ENCODE measurements around the gene ACSBG1. TPM values are rescaled to one million over a fixed set of nuclear protein-coding genes. Genes with fewer than 3 reads are reported as not detected.

Gene ACSBG1
- total and polyA plus RNA-seq, 7 donors, result 0.23 to 3.9 (median 1.3) TPM

- WGBS, 2 donors, result 88 to 93% methylated on average over 10 of the region's 10 CpGs
Observed at GRCh38 chr15:78212008-78212407, 22.4 kb downstream of the ACSBG1 start.

GRCh38 chr15:78211189-78211921 is 23.0 kb downstream of the ACSBG1 start:
- Histone ChIP-seq H3K27ac (peak overlapping the region in 3 of 4 donors; percentile 49 to 65 (median 64)), H3K4me3 (no peak overlapping the region), H3K27me3 (no peaks in the 10 kb centered on the region), H3K36me3 (no peaks in the 10 kb centered on the region), H3K4me1 (peaks cover 0 to 59% (median 46%) of the 10 kb centered on the region in 4 donors), H3K9me3 (no peaks in the 10 kb centered on the region)
- intact Hi-C loops (cut with DNase I), result no loop called here
- 55 to 81% methylated on average over 12 of the region's 12 CpGs for WGBS, 2 donors
- no peak for DNase-seq
- no peak for TF ChIP-seq POLR2A (IDR thresholded peaks at IDR 0.05)
- no peak for TF ChIP-seq POLR2AphosphoS5 (IDR thresholded peaks at IDR 0.05)
- no peak for TF ChIP-seq CTCF (IDR thresholded peaks at IDR 0.05)
- TF ChIP-seq EP300 (IDR thresholded peaks at IDR 0.05), result no peak

More at GRCh38 chr15:78212008-78212407, 22.4 kb downstream of the ACSBG1 start:
- Histone ChIP-seq H3K36me3 (no peaks in the 10 kb centered on the region), H3K4me1 (peaks cover 0 to 65% (median 51%) of the 10 kb centered on the region in 4 donors), H3K4me3 (no peak overlapping the region), H3K9me3 (no peaks in the 10 kb centered on the region), H3K27ac (peak overlapping the region in 3 of 4 donors; percentile 49 to 64 (median 52)), H3K27me3 (no peaks in the 10 kb centered on the region)
- DNase-seq, result no peak
- TF ChIP-seq CTCF (IDR thresholded peaks at IDR 0.05) (no peak), POLR2AphosphoS5 (IDR thresholded peaks at IDR 0.05) (no peak), POLR2A (IDR thresholded peaks at IDR 0.05) (no peak), EP300 (IDR thresholded peaks at IDR 0.05) (no peak)
- intact Hi-C loops (cut with DNase I), result no loop called here

- Histone ChIP-seq H3K36me3 (no peaks in the 10 kb centered on the region), H3K9me3 (no peaks in the 10 kb centered on the region), H3K27me3 (no peaks in the 10 kb centered on the region), H3K27ac (peak overlapping the region; percentile 14 to 65 (median 56)), H3K4me1 (peaks cover 0 to 50% (median 39%) of the 10 kb centered on the region in 4 donors), H3K4me3 (no peak overlapping the region)
- no peak for TF ChIP-seq POLR2A (IDR thresholded peaks at IDR 0.05)
- TF ChIP-seq EP300 (IDR thresholded peaks at IDR 0.05), result no peak
- no peak for TF ChIP-seq POLR2AphosphoS5 (IDR thresholded peaks at IDR 0.05)
- TF ChIP-seq CTCF (IDR thresholded peaks at IDR 0.05), result no peak
- WGBS, 2 donors, result 18 to 50% methylated on average over 5 of the region's 5 CpGs
- intact Hi-C loops (cut with DNase I), result no loop called here
- no peak for DNase-seq
Observed at GRCh38 chr15:78210349-78210717, 24.0 kb downstream of the ACSBG1 start.

- Histone ChIP-seq H3K36me3 (no peaks in the 10 kb centered on the region), H3K4me1 (peaks cover 0 to 47% (median 38%) of the 10 kb centered on the region in 4 donors), H3K4me3 (no peak overlapping the region), H3K9me3 (no peaks in the 10 kb centered on the region), H3K27ac (peak overlapping the region; percentile 14 to 65 (median 56)), H3K27me3 (no peaks in the 10 kb centered on the region)
- intact Hi-C loops (cut with DNase I), result no loop called here
- 42 to 60% methylated on average over 9 of the region's 9 CpGs for WGBS, 2 donors
- peak; percentile 92 for DNase-seq
- TF ChIP-seq CTCF (IDR thresholded peaks at IDR 0.05) (no peak), EP300 (IDR thresholded peaks at IDR 0.05) (no peak), POLR2AphosphoS5 (IDR thresholded peaks at IDR 0.05) (peak in 1 of 4 donors; percentile 6)
Observed at GRCh38 chr15:78209646-78210348, 24.6 kb downstream of the ACSBG1 start.
